ENCODE measurements around the gene RXFP4.

DNA sequence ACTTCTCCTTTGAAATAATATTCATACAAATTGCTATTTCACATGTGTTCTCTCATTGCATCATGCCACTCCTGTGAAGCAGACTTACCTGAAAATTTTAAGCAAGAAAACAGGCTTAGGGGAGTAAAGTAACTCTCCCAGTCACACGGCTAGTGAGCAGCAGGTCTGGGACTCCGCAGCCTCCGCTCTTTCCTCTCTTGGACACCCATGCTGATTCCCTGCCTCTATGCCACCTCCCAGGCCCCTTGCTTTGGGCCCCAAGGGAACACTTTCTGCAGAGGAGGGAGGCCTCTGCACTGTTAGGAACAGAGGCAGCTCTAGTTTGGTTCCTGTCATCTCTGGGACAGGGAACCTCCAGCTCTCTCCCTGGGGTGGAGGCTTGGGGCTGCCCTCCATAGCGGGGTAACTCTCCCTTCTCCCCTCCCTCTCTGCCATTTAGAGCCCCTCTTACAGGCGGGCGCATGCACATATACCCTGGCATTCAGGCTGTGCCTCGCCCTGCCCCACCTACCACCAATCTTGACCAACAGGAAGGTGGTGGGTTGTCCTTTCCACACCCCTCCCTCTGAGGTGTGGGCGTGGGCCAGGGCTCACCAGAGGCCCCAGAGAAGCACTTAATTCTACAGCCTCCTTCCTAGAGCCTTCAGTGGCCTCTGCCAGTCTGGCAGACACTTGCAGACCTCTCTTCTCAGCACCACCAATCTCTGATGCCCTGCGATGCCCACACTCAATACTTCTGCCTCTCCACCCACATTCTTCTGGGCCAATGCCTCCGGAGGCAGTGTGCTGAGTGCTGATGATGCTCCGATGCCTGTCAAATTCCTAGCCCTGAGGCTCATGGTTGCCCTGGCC is at the start of gene RXFP4:
- no peak for TF ChIP-seq EP300 (IDR thresholded peaks at IDR 0.05)
- TF ChIP-seq, protein P1, sequence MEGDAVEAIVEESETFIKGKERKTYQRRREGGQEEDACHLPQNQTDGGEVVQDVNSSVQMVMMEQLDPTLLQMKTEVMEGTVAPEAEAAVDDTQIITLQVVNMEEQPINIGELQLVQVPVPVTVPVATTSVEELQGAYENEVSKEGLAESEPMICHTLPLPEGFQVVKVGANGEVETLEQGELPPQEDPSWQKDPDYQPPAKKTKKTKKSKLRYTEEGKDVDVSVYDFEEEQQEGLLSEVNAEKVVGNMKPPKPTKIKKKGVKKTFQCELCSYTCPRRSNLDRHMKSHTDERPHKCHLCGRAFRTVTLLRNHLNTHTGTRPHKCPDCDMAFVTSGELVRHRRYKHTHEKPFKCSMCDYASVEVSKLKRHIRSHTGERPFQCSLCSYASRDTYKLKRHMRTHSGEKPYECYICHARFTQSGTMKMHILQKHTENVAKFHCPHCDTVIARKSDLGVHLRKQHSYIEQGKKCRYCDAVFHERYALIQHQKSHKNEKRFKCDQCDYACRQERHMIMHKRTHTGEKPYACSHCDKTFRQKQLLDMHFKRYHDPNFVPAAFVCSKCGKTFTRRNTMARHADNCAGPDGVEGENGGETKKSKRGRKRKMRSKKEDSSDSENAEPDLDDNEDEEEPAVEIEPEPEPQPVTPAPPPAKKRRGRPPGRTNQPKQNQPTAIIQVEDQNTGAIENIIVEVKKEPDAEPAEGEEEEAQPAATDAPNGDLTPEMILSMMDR (IDR thresholded peaks at IDR 0.05) = no peak
- no peak for TF ChIP-seq POLR2A (IDR thresholded peaks at IDR 0.05; ENCODE audit: low read depth)
